ENCODE results near the gene SEL1L2. TPM values are rescaled to one million over a fixed set of nuclear protein-coding genes. Genes with fewer than 3 reads are reported as not detected.

Gene SEL1L2
- total RNA-seq, 1 experiment from 2014 or later: not detected

DNA sequence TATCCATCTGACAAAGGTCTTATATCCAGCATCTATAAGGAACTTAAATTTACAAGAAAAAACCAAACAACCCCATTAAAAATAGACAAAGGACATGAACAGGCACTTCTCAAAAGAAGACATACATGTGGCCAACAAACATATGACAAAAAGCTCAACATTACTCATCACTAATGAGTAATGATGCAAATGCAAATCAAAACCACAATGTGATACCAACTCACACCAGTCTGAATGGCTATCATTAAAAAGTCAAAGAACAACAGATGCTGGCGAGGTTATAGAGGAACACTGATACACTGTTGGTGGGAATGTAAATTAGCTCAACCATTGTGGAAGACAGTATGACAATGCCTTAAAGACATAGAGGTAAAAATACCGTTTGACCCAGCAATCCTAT lies 18.8 kb upstream of the SEL1L2 start (continued):
- no peak for TF ChIP-seq GABPB1 (CRISPR knock-in tag; IDR thresholded peaks at IDR 0.05)
- no peak for TF ChIP-seq CREM (CRISPR knock-in tag; IDR thresholded peaks at IDR 0.05)
- no peak for TF ChIP-seq USF2 (CRISPR knock-in tag; IDR thresholded peaks at IDR 0.05)

DNA sequence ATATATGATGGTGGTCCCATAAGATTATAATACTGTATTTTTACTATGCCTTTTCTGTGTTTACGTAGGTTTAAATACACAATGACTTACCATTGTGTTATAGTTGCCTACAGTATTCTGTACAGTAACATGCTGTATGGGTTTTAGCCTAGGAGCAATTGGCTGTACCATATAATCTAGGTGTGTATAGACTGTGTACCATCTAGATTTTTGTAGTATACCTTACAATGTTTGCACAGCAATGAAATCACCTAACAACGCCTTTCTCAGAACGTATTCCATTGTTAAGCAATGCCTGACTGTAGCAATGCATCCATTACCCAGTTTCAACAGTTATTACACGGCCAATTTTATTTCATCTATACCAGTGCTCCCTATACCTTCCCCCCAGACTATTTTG lies 15.6 kb upstream of the SEL1L2 start:
- H3K4me1 Mint-ChIP-seq: peaks cover under 1% of the 10 kb centered on the region; the same call in 1 of the 2 replicates
- H3K9me3 Mint-ChIP-seq: peaks cover 10% of the 10 kb centered on the region
- H3K4me3 Mint-ChIP-seq: no peak overlapping the region
- no peak overlapping the region for H3K27ac Mint-ChIP-seq
- DNase-seq (ENCODE audit: low spot score) (no peak), ATAC-seq (no peak)
- H3K27me3 Mint-ChIP-seq (ENCODE audit: low read depth): no peaks in the 10 kb centered on the region
- H3K36me3 Mint-ChIP-seq: peaks cover 7% of the 10 kb centered on the region
- POLR2A ChIA-PET: no interaction called here
- CTCF ChIA-PET: no interaction called here
- TF ChIP-seq, protein P1, sequence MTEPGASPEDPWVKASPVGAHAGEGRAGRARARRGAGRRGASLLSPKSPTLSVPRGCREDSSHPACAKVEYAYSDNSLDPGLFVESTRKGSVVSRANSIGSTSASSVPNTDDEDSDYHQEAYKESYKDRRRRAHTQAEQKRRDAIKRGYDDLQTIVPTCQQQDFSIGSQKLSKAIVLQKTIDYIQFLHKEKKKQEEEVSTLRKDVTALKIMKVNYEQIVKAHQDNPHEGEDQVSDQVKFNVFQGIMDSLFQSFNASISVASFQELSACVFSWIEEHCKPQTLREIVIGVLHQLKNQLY (CRISPR knock-in tag; IDR thresholded peaks at IDR 0.05): no peak
- TF ChIP-seq, protein P2, sequence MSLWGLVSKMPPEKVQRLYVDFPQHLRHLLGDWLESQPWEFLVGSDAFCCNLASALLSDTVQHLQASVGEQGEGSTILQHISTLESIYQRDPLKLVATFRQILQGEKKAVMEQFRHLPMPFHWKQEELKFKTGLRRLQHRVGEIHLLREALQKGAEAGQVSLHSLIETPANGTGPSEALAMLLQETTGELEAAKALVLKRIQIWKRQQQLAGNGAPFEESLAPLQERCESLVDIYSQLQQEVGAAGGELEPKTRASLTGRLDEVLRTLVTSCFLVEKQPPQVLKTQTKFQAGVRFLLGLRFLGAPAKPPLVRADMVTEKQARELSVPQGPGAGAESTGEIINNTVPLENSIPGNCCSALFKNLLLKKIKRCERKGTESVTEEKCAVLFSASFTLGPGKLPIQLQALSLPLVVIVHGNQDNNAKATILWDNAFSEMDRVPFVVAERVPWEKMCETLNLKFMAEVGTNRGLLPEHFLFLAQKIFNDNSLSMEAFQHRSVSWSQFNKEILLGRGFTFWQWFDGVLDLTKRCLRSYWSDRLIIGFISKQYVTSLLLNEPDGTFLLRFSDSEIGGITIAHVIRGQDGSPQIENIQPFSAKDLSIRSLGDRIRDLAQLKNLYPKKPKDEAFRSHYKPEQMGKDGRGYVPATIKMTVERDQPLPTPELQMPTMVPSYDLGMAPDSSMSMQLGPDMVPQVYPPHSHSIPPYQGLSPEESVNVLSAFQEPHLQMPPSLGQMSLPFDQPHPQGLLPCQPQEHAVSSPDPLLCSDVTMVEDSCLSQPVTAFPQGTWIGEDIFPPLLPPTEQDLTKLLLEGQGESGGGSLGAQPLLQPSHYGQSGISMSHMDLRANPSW (CRISPR knock-in tag; conservative IDR thresholded peaks at IDR 0.05; ENCODE audit: low read depth): no peak
- TF ChIP-seq NR3C1 (CRISPR knock-in tag; conservative IDR thresholded peaks at IDR 0.05; ENCODE audit: low read depth) (no peak), E2F1 (CRISPR knock-in tag; IDR thresholded peaks at IDR 0.05) (no peak), ZNF263 (CRISPR knock-in tag; IDR thresholded peaks at IDR 0.05; ENCODE audit: low read depth) (no peak), E2F4 (CRISPR knock-in tag; IDR thresholded peaks at IDR 0.05; ENCODE audit: borderline replicate concordance, low read depth) (no peak), IRF2 (CRISPR knock-in tag; IDR thresholded peaks at IDR 0.05; ENCODE audit: borderline replicate concordance, low read depth) (no peak), NR1H2 (CRISPR knock-in tag; IDR thresholded peaks at IDR 0.05) (no peak), GTF2I (CRISPR knock-in tag; conservative IDR thresholded peaks at IDR 0.05) (no peak), FOXK1 (CRISPR knock-in tag; IDR thresholded peaks at IDR 0.05) (no peak), ZNF423 (CRISPR knock-in tag; IDR thresholded peaks at IDR 0.05) (no peak), USF1 (CRISPR knock-in tag; IDR thresholded peaks at IDR 0.05) (no peak), ZNF317 (CRISPR knock-in tag; IDR thresholded peaks at IDR 0.05; ENCODE audit: borderline replicate concordance, low read depth) (no peak), SMAD3 (CRISPR knock-in tag; IDR thresholded peaks at IDR 0.05; ENCODE audit: borderline replicate concordance) (no peak), CTCF (IDR thresholded peaks at IDR 0.05) (no peak)
- TF ChIP-seq, protein P3, sequence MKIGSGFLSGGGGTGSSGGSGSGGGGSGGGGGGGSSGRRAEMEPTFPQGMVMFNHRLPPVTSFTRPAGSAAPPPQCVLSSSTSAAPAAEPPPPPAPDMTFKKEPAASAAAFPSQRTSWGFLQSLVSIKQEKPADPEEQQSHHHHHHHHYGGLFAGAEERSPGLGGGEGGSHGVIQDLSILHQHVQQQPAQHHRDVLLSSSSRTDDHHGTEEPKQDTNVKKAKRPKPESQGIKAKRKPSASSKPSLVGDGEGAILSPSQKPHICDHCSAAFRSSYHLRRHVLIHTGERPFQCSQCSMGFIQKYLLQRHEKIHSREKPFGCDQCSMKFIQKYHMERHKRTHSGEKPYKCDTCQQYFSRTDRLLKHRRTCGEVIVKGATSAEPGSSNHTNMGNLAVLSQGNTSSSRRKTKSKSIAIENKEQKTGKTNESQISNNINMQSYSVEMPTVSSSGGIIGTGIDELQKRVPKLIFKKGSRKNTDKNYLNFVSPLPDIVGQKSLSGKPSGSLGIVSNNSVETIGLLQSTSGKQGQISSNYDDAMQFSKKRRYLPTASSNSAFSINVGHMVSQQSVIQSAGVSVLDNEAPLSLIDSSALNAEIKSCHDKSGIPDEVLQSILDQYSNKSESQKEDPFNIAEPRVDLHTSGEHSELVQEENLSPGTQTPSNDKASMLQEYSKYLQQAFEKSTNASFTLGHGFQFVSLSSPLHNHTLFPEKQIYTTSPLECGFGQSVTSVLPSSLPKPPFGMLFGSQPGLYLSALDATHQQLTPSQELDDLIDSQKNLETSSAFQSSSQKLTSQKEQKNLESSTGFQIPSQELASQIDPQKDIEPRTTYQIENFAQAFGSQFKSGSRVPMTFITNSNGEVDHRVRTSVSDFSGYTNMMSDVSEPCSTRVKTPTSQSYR (CRISPR knock-in tag; IDR thresholded peaks at IDR 0.05): no peak

Data from WTC11 (cell line).